OCI-M1 (cell line): ENCODE measurements around the gene SEC14L3.
A peak's percentile ranks its signal among the peaks of the same experiment; 100 is the strongest.

Source experiments
- DNase-seq: peaks from one replicate; lab custom pipeline; 2025; lab: John Stamatoyannopoulos, UW

SEC14L3 gene

DNA sequence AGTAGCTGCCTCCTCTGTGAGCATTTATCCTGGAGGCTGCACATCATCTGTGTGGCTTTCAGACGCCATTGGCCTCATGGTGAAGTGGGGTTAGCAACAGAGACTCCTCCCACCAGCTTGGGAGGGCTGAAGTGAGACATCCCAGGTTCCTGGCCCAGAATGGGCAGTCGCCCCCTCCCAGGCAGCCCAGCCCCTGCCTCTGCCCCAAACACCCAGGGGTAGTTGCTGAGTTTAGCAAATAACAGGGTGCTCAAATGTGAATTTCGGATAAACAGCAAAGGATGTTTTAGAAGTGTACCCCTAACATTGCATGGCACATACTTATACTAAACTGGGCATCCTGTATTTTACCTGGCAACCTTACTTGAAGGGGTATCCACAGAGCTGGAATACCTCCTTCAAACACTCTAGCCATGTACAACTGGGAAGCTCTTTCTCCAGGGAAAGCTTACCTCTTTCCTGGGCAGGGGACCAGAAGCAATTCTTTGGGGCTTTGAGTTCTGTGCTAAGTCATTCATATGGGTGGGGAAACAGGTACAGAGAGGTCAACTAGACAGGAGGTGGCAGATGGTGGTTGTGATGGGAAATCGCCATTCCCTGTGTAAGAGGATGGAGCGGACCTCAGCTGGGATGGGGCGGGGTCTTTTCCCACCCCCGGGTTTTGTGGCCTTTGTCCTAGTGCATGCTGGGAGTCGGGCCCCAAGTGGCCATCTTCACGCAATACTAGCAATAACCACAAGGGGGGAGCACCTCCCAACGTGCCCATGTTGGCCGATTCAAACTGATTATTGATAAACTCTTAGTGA is 27.0 kb downstream of the SEC14L3 start:
- peak; percentile 77 for DNase-seq

DNA sequence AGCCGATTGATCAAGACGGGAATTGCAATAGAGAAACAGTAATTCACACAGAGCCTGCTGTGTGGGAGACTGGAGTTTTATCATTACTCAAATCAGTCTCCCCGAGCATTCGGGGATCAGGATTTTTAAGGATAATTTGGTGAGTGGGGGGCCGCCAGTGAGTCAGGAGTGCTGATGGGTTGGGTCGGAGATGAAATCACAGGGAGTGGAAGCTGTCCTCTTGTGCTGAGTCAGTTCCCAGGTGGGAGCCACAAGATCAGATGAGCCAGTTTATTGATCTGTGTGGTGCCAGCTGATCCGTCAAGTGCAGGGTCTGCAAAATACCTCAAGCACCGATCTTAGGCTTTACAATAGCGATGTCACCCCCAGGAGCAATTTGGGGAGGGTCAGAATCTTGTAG is 30.7 kb downstream of the SEC14L3 start:
- DNase-seq, result no peak

- DNase-seq, result no peak
Measured at GRCh38 chr22:30439836-30440235, 32.0 kb downstream of the SEC14L3 start.

DNA sequence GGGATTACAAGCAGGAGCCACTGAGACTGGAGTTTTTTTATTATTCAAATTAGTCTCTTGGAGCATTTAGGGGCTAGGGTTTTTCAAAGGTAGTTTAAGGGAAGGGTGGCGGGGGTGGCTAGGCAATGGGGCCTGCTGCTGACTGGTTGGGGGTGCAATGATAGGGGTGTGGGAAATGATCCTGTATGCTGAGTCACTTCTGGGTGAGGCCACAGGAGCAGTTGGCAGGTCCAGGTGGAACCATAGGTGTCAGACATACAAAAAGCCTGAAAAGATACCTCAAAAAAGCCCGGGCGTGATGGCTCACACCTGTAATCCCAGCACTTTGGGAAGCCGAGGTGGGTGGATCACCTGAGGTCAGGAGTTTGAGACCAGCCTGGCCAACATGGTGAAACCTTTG is 32.6 kb downstream of the SEC14L3 start:
- no peak for DNase-seq

- DNase-seq, result no peak
Measured at GRCh38 chr22:30438559-30438958, 33.3 kb downstream of the SEC14L3 start.

- no peak for DNase-seq
Measured at GRCh38 chr22:30436196-30436595, 35.6 kb downstream of the SEC14L3 start.

DNA sequence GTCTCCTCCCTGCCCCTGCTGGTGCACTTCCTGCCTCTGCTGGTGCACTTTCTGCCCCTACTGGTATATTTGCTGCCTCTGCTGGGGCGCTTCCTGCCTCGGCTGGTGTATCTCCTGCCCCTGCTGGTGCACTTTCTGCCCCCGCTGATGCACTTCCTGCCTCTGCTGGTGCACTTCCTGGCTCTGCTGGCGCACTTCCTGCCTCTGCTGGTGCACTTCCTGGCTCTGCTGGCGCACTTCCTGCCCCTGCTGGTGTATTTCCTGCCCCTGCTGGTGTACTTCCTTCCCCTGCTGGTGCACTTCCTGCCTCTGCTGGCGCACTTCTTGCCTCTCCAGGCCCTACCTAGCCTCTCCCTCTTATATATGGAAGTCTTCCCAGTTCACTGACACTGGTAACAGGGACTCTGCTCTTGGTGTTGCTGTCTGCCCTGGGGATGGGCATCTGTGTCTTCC is 36.1 kb downstream of the SEC14L3 start:
- DNase-seq, result no peak

GRCh38 chr22:30434843-30435242 is 37.0 kb downstream of the SEC14L3 start:
- peak; percentile 38 for DNase-seq

- no peak for DNase-seq
Measured at GRCh38 chr22:30433773-30434172, 38.0 kb downstream of the SEC14L3 start.

DNA sequence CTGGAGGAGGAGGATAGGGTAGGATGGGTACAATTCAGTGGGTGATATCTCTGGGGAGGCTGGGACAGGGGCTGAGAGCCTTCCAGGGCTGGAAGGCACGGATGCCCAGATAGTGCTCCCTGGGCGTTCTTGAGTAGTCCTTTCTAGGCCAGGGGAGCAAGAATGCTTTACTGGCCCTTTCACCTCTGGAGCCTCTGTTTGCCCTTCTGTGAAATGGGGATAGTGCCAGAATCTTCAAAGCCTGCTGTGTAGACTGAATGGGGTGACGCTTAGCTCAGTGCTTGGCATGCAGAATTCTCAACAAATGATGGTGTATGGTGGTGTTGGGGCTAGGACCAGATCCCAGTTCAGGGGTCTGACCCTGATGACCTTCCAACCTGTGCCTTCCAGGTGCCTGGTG is 38.6 kb downstream of the SEC14L3 start:
- no peak for DNase-seq

GRCh38 chr22:30432520-30432919 is 39.3 kb downstream of the SEC14L3 start:
- DNase-seq, result no peak

DNA sequence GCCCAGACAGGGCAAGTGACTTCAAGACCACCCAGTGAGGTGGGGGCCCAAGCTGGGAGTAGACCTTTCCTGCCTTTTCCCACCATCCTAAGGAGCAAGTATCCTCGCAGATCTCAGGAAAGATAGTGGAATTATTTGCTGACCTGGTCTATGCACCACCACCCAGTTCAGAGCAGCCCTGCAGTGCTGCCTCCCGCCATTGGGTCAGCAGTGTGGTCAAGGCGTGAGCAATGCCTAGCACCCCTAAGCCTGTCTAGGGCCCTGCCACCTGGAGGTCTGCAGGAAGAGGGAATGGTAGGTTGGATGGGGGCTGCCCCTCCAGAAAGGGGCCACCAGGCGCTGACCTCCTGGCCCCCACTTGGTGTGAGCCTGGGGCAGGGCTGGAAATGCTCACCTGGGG is 39.7 kb downstream of the SEC14L3 start:
- DNase-seq, result no peak

- DNase-seq, result no peak
Measured at GRCh38 chr22:30430933-30431332, 40.9 kb downstream of the SEC14L3 start.

DNA sequence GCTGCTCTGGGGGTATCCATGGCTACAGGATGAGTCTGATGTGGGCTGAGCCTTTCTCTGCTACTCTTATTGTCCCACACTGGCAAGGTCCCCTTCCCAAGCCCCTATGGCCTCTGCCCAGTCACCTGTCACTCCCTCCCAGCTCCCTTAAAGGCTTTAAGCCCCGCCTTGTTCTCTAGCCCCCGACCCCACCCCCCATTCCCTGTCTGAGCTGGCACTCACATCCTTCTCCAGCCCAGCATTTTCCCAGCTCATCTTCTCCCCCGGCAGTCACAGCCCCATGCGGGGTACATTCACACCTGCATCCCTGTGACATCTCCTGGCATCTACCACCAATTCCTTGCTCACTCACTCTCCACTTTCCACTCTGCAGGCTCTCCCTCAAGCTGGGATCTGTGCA is 41.9 kb downstream of the SEC14L3 start:
- no peak for DNase-seq

- DNase-seq, result no peak
Measured at GRCh38 chr22:30427871-30428270, 43.9 kb downstream of the SEC14L3 start.

GRCh38 chr22:30426388-30427353 is 45.1 kb downstream of the SEC14L3 start:
- DNase-seq, result peak; percentile 85

GRCh38 chr22:30425616-30426387 is 46.0 kb downstream of the SEC14L3 start, which contains the start of gene MTFP1:
TSS of gene MTFP1 (plus strand) at chr22:30425768. CDS start at chr22:30425880, 112 bp downstream.
- peak; percentile 83 for DNase-seq

DNA sequence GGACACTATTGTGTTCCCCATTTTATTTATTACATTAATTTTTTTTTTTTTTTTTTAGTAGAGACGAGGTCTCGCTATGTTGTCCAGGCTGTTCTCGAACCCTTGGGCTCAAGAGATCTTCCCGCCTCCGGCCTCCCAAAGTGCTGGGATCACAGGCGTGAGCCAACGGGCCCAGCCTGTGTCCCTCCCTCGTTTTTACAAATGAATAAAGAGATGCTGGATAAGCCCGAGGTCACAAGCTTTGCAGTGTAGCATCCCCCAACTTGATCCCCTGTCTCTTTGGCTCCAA is 46.5 kb downstream of the SEC14L3 start:
- no peak for DNase-seq

DNA sequence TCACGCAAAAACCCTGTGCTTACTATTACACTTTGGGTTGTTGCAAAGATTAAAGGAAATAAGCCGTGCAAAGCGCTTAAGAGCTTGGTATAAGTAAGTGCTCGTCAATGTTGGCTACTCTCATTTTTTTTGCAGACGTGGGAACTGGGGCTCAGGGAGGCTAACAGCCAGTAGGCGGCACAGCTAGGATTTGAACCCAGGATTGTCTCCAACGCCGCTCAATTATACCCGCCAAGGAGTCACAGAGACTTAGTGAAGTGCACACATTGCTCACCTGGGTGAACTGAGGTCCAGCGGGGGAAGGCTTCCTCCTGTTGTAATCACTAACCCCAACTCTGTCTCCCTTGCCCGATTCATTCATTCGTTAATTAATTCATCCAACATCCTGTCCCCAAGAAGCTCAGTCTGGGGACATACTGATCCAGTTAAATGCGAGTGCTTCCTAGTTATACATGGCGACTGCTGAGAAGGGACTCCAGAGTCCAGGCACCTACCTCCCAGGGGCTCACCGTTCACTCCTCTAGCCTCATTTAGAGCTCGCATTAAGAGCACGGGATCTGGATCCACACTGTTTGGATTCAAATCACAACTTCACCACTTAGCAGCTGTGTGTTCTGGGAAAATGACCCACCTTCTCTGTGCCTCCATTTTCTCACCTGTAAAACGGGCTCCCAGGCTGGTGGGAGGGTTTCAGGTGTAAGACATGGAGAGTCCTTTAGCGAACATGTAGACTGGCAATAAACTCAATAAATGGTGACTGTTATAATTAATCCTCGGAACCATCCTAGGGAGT is 47.1 kb downstream of the SEC14L3 start:
- DNase-seq, result no peak

- DNase-seq, result peak; percentile 99
Measured at GRCh38 chr22:30423959-30424533, 47.8 kb downstream of the SEC14L3 start.
